HG03460 (cell line): ENCODE results near the gene PDLIM1.

Source experiments
- ATAC-seq: cut with Tn5 transposase; IDR thresholded peaks from one replicate; pipeline ENCODE4 v1.9.1; 2021; ENCODE audit not compliant: unreplicated experiment

The PDLIM1 gene

DNA sequence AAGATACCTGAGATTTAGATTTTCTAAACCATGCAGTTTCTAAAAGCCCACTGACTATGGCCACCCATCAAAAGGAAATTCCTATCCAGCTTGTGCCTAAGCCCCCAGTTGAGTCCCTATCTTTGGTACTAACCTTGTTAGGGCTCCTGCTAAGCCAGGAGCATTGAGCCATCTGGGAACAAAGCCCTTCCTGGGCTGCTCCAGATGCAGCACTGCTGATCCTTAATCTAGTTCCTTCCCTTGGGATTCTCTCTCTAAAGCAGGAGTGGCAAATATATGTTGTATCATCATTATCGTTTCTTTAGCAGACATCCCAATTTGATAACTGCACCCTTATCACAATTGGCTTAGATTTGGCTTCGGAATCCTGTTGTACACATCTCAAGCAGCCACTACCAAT lies 24.7 kb upstream of the PDLIM1 start:
- ATAC-seq: no peak

DNA sequence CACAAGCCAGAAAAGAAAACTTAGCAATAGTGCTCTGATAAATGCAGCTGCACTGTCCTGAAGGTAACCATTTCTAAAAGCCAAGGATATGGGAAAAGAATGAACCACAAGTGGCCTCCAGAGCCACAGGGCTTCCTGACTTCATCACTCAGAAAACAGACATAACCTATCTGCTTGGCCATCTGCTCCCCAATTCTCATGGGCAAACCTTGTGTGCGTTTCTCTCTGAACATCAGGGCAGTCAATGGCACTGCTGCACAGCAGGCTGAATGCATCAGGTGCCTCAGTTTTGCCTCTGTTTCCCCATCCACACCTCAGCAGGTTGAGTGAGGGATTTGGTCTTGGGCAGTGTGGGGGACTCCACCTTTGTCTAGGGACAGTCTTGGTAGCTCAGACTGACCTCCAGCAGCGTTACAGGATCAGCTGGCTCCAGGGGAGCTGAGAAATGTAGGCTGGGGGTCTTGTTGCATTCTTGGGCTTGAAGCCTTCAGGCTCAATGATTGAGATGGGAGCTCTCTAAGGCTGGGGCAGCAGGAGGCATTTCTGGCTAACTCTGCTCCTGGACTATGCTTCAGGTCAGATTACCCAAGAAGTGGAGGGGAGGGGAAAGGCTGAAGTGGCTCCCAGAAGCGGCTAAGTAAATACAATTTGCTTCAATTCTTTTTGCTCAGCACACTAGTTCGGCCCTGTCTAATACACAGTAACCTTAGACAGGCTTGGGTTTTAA lies 23.6 kb upstream of the PDLIM1 start:
- no peak for ATAC-seq

DNA sequence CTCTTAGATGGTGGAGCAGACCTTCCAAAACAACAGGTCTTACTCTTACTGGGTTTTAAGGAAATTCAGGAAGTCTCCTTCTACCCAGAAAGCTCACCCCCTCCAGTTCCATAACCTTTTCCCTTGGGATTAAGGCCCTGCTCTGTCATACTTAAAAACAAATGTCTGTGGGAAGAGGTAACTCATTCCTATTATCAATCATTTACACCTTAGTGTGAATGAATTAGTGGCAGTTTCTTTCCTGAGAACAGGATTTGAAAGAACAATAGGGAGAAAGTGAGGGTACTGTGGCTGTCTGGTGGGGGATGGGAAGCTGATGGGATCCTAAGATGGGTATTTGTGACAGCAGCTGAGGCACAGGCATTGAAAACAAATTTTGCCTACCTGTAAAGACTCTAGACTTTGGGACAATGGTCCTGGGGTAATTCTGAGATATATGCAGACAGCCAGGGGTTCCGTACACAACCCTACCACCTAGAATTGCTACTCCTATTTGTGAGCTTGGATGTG lies 22.2 kb upstream of the PDLIM1 start:
- no peak for ATAC-seq

DNA sequence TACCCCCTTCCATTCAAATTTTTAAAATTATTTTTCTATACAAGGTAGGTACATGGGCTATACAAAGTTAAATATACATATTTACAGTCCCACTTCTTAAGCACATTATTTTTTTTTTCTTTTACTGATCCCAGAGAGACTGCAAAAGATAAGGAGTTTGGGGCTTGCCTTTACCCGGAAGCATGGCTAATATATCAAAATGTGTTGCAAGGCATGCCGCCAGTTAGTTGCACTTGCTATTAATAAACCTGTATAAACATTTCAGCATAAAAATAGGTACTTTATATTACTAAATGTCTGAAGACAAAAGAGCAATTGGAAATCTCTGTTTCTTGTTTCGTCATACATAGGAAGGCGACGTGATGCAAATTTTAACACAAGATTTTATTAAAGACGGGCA lies 21.5 kb upstream of the PDLIM1 start:
- no peak for ATAC-seq

DNA sequence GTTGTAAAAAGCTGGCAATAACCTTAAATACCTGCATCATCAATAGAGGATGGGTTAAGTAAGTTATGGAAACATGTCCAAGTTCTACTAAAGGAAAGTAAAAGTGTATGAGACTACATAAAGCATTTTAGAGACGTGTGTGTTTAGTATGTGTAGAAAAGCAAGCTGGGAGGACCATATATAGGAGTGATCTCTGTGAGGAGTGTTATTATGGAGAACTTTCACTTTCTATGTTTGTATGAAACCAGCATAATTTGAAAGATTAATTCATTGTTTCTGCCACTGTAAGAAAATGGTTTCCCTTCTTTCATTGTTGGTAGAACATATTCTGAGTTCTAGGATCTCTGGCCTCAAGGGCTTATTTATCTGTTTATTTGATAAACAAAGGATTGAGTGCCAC lies 19.2 kb upstream of the PDLIM1 start:
- no peak for ATAC-seq

DNA sequence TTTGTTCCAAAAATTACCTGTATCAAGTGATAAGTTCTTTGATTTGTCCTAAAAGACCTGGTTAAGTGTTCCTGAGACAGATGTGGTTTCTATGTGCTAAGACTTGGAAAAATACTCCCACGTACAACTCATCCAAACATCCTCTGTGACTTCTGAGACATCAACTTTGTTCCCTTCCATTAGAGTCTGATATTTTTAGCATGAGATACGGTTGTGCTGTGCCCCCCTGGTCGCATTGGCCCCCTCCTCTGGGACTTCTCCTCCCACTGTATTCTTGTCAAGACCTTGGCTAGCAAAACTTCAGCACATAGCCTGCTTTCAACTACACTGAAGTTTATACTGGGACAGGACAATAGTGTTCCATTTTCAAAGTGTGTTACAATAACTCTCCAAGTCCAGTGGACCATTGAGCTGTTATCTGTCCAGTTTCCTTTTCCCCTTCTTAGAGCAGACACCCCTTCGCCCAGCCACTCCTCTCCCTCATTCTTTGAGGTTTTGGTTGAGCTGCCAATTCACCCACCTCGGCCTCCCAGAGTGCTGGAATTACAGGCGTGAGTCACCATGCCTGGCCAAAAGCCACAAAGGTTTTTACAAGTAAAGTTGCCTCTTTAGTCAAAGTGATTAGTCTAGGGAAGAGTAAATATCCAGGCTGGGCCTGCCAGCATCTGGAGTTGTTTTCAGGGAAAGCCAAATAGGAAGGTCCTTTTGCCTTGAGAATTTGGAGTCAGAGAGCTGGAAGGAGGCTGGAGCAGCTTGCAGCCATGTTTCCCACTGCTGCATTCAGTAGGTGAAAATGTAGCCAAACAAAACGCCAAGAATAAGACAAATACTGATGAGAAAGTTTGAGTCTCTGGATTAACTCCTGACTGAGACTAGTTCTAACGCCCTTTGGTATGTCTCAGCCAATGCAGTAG lies 17.8 kb upstream of the PDLIM1 start:
- ATAC-seq: no peak

DNA sequence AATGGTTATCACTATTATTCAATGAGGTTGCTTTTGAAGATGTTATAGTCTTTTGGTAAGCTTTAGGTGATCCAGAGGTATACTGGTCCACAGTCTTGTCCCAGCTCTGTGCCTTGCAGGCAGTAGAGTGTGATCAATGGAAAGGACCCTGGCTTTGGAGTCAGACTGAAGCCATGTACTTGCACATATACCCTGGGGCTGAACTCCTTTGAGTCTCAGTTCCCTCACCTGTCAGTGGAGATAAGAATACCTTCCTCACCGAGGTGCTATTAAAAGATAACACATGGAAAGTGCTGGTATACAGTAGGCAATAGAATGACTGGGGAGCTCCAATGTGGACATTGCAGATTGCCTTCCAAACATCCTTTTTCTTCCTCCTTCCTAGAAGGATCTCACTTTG lies 16.0 kb upstream of the PDLIM1 start:
- no peak for ATAC-seq

DNA sequence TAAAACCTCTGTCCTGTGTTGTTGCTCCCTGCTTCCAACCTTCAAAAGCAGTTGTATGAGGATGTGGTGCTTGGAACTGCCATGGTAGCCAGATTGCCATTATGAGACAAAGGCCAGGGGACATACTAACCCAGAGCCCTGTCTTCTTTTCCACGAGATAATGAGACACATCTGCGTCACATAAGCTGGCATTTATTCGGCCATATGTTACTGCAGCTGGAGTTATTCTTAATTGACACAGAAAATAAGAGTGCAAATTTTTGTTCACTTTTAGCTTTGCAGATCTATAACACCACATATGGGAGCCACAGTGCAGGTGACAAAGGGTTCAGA lies 15.5 kb upstream of the PDLIM1 start:
- ATAC-seq: no peak

DNA sequence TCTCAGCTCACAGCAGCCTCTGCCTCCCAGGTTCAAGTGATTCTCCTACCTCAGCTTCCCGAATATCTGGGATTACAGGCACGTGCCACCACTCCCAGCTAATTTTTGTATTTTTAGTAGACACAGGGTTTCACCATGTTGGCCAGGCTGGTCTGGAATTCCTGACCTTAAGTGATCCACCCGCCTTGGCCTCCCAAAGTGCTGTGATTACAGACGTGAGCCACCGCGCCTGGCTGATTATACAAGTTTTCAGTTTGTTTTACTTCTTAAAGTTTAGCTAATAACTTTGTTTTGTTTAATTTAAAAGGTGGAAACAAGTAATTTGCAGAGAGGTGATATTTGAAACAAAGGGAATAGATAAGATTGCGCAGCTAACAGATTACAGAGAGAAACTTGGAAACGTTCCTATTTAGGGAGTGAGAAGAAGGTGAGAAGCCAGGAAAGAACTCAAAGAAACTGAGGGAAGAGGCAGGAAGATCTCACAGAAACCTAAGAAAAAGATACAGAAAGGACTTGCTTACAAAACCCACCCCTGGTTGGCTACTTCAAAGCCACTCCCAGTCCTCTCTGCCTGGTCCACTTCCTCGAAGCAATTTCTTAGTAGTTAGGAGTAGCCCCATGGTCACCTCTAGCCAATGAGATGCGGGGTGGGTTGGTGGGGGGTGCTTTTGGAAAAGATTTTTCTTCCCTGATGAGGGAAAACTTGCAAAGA lies 15.0 kb upstream of the PDLIM1 start:
- ATAC-seq: no peak

DNA sequence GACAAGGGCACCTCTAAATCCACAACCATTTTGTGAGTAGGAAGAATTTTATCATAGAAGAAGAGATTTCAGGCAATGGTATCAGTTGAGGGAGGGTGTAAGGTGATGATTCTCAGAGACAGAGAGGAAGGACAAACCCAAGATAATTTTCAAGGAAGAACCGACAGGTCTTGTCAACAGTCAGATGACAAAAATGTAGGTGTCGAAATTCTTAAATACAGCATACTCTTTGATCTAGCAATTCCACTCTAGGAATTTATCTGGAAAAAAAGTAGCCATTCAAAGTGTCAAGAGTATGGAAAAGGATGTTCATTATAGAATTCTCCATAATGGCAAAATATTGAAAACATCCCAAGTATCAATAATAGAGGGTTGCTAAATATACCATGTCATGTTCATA lies 14.2 kb upstream of the PDLIM1 start:
- ATAC-seq: no peak

DNA sequence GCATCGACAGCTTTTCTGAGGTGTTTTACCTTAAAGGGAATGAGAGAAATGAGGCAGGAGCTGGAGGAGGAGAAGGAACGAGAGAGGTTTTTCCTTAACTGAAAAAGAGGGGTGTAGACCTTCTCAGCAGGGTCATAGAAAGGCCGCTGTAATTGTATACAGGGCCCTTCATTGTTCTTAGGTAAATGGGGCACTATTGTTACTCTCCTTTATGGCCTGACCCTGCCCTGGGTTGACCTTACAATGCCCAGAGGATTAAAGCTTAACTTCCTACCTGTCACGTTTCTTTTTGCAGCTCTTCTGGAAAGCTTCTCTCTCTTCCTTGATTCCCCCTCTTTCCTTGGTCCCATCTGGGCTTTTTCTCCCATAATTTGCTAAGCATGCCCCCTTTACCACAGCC lies 13.7 kb upstream of the PDLIM1 start:
- ATAC-seq: no peak

DNA sequence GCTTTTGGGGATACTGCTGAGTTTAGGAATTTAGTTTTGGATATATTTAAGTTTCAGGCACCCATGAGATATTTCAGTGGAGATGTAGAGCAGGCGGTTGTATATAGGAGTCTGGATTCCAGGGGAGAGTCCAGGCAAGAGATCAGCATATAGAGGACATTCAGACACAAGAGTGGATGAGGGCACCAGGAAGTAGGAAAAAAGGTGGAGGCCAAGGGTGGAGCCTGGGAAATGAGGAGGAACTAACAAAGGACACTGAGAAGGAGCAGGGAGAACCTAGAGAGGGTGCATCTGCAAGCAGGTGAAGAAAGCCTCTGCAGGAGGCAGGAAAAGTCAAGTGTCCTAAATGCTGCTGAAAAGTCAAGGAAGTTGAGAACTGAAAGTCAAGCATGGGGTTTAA lies 13.1 kb upstream of the PDLIM1 start:
- ATAC-seq: no peak

DNA sequence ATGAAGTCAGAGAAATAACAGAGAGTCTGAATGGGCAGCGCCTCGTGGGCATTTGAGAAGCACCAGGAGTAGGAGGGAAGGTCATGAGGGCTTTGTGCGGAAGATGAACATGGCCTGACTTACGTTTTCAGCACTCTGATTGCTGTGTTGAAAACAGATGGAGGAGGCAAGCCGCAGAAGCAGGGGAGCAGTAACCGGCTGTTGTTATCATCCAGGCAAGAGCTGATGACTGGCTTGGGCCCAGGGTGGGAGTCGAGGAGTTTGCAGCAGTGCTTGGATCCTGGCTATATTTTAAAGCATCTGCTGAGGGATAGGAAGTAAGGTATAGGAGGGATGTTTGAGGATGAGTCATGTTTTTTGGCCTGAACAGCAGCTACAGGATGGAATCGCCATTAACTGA lies 12.7 kb upstream of the PDLIM1 start:
- ATAC-seq: no peak

DNA sequence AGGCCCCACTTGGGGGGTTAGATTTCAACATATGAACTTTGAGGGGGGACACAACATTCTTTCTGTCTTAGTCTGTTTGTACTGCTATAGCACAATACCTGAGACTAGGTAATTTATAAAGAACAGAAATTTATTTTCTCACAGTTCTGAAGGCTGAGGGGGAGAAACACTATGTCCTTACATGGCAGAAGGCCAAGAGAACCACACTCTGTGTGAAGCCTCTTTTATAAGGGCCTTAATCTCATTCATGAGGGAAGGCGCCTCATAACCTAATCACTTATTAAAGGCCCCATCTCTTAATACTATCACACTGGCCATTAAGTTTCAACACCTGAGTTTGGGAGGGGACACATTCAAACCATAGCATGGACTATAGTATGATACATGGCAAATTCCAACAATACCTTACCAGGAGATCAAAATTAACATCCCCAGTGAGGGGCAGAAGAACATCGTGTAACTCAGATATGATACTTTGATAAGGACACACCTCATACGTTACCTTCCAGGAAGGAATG lies 9.3 kb upstream of the PDLIM1 start:
- ATAC-seq: no peak

DNA sequence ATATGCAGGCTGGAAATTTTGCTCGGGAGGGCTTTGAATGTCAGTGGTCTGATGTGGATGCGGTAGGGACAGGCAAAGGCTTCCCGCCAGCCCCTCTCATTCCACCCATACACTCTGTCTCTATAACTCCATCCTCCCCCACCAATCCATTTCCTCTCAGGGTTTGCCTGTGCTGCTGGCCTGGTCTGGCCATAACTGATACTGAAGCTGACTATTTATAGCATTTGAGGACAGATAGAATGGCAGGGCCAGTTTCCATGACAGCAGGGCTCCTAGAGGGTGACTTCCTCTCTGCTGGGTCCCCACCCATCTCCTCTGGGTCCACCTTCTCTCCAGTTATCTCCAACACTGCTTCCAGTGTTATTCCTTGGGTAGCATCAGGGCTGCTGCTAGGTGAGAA lies 6.6 kb upstream of the PDLIM1 start:
- peak; percentile 37 for ATAC-seq

DNA sequence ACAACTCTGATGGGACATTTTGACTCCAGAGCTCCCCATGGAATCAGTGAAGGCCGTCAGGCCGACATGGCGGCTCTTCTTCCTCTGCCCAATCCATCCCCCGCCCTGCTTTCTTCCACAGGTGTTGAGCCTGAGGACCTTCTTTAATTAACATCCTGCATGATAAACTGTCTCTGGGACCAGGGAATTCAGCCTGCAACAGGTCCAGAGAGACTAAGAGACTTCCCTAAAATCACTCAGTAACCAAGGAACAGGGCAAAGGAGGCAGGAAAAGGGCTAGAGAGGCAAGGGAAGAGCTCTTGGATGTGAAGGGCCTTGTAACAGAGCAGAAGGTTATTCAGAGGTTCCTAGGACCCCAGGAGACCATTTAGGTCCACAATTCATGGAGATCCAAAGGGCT lies 6.0 kb upstream of the PDLIM1 start:
- ATAC-seq: no peak

DNA sequence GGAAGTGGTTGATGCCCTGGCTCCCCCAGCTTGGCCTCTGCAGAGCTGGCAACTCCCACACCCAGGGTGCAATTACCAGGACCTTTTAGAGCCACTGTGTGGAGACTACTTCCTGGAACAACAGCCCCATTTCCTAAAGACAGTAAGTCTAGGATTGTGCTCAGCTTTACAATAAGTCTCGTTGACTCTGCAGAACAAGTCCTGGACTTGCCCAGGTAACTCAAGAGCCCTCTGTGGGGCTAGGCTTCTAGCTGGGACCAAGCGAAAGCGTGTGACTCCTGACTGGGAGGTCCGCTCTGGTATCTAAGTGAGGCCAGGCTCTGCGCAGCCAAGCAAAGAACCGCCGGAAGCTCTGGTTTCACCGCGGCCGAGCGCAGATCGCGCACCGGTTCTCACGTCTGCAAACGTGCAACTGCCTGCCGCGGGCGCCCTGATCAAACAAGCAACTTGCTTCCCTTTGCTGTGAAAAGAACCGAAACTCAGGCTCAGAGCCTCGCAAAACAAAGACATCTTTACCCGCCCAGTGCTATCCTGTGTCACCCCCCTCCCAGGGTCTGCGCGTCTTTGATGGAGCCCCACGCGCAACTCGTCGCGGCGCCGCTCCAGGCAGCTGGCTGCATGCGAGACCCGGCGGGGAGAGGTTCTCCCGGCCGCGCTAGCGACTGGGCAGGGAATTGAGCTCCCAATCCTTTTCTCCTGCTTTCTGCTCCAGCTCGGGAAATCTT lies 4.4 kb upstream of the PDLIM1 start:
- ATAC-seq: peak; percentile 67

DNA sequence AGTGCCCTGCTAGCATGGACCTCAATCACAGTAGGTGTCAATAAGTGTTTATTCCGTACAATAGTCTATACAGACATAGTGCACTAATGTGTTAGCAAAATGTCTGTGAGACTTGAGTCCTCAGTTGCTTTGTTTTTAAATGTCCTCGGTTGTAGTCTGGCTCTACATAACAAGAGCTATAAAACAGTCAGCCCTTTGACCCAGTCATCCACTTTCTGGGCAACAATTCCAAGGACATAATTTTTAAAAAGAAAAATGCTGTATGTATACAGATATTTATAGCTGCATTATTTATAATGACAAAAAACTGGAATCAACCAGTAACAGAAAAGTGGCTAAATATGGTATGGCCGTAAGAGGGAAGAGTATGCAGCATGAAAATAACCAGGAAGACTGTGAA lies 2.8 kb upstream of the PDLIM1 start:
- no peak for ATAC-seq

DNA sequence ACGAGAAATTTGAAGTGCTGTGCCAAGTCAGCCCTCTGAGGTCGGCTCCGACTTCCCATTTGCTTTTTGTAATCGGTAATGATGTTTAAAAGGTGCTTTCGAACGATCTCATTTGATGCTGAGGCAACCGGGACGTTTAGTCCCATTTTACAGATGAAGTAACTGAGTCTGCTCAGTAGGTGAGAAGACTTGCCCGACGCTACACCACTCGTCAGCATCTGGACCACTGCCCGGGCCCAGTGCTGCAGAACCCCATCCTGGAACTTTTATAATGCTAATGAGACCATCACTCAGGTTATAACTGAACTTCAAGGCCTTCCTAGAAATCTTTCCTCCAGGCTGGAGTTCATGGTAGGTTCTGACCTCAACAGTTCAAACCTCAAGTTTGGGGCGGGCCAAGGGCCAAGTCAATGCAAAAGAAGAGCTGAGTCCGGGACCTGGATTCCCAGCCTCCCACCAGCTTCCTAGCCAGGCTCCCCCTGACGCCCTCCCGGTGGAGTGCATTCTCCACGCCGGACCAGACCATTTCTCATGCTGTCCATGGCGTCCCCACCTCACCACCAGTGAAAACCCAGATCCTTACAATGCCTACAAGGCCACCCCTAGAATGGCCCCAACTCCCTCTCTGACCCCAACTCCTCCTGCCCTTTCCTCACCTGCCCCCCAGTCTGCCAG lies 699 bp upstream of the PDLIM1 start:
- no peak for ATAC-seq

DNA sequence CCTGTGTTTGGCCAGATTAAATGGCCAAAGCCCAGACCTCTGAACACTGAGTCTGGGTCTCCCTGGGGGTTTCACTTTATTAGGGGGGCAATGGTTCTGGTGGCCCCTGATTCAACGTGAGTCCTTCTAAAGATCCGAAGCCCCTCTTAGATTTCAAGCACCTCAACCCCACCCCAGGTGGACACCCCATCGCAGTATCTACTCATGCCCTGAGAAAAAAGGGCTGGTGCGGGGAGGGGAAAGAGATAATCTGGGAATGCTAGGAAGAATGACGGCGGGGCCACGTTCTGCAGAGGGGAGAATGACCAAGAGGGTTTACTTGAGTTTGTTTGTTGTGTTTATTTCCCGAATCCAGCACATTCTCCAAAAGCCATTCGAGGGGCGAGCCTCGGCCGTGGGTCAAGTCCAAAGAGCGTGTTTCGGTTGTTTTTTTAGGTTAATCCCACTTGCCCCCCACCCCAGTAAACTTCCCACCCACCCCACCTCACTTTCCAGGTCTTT lies 832 bp downstream of the PDLIM1 start:
- no peak for ATAC-seq
